Measurements from ENCODE around the gene ZIC4. TPM values are rescaled to one million over a fixed set of nuclear protein-coding genes. Genes with fewer than 3 reads are reported as not detected.

Gene ZIC4
- total and polyA plus RNA-seq, 9 of the 15 experiments (the other 6 are each of a cell fraction or from before 2014, with no cell fraction given) = not detected

DNA sequence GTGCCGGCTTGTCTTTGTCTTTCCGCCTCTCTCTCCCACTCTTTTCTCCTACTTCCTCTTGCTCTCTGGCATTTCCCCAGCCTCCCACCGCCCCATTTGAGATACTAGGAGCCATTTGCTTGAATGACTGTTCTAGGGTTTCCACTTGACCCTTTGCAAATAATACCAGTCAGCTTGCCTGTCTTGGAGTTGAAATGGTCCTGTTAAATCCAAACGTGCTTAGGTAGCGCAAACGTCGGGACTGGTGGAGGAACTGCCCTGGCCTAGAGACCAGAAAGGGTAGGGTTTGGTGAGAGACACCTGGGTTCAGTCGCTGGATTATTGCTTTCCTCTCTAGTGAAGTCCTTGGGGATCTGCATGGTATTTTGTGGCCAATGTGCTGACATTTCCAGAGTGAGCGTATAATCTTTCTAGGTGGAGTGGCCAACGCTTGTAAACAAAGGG, 13.5 kb upstream of the ZIC4 start (continued):
- TF ChIP-seq MBD1 (CRISPR knock-in tag; IDR thresholded peaks at IDR 0.05) (no peak), FOXK1 (CRISPR knock-in tag; IDR thresholded peaks at IDR 0.05; ENCODE audit: borderline replicate concordance) (no peak), ZNF175 (CRISPR knock-in tag; IDR thresholded peaks at IDR 0.05; ENCODE audit: low read depth) (no peak), NFE2 (IDR thresholded peaks at IDR 0.05; ENCODE audit: low read depth) (no peak), TEAD2 (tag; IDR thresholded peaks at IDR 0.05) (no peak), ZNF311 (CRISPR knock-in tag; IDR thresholded peaks at IDR 0.05) (no peak), ZBTB49 (CRISPR knock-in tag; IDR thresholded peaks at IDR 0.05; ENCODE audit: borderline replicate concordance) (no peak), MXD1 (CRISPR knock-in tag; IDR thresholded peaks at IDR 0.05; ENCODE audit: borderline replicate concordance, poor library complexity, severe bottlenecking) (no peak), TBL1XR1 (IDR thresholded peaks at IDR 0.05; ENCODE audit: low read length in 2 of 2) (no peak), KAT2B (IDR thresholded peaks at IDR 0.05; ENCODE audit: low read depth, low read length) (no peak)
- TF ChIP-seq, protein P1, sequence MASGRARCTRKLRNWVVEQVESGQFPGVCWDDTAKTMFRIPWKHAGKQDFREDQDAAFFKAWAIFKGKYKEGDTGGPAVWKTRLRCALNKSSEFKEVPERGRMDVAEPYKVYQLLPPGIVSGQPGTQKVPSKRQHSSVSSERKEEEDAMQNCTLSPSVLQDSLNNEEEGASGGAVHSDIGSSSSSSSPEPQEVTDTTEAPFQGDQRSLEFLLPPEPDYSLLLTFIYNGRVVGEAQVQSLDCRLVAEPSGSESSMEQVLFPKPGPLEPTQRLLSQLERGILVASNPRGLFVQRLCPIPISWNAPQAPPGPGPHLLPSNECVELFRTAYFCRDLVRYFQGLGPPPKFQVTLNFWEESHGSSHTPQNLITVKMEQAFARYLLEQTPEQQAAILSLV (tag; IDR thresholded peaks at IDR 0.05) = no peak

Measured in K562 (cell line).